NCI-H1417 (cell line): Measurements from ENCODE around the gene TNKS2.

ENCODE experiments used
- DNase-seq, 3 experiments: peaks; one replicate each; lab custom pipeline; 2025; lab: John Stamatoyannopoulos, UW

TNKS2 gene

GRCh38 chr10:91908337-91909116 lies 110.3 kb downstream of the TNKS2 start:
- DNase-seq, result peak; percentile 70 to 89 (median 87)

GRCh38 chr10:91909117-91909677 lies 111.0 kb downstream of the TNKS2 start, which contains the start of gene FGFBP3:
FGFBP3 (minus strand) TSS chr10:91909486; CDS start chr10:91908969, 517 bp downstream.
- peak; percentile 29 to 82 (median 69) for DNase-seq

GRCh38 chr10:91910467-91910866 lies 112.2 kb downstream of the TNKS2 start:
- no peak for DNase-seq
